Measurements from ENCODE around the gene LGR5.

DNA sequence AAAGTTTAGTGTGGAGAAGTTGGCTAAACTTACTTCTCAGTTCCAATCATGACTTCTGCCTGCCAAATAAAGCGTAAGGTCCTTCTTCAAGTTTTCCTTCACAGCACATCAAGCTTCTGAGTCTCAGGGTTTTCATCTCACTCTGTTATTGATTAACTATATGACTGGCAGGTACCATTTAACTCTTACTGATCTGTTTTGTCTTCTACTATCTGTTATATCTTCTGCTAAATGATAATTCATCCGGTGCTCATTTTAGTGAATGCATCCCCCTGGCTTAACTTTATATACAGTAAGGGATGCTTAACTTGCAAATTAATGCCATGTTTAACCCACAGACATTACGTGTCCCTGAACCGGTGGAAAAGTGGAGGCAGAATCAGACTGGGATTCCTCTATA, 20.7 kb downstream of the LGR5 start:
- no peak for TF ChIP-seq CTCF (IDR thresholded peaks at IDR 0.05)
- TF ChIP-seq POLR2A (IDR thresholded peaks at IDR 0.05), result no peak

All from thyroid gland (tissue), 4 donors.